Lung (tissue), 12 donors: ENCODE data around the gene DMXL2. TPM values are rescaled to one million over a fixed set of nuclear protein-coding genes. Genes with fewer than 3 reads are reported as not detected.
A peak's percentile ranks its signal among the peaks of the same experiment; 100 is the strongest.
"Not testable (repeated sequence)": the region's sequence is repeated elsewhere in the genome, so short reads cannot be mapped to it uniquely, and the experiment has no call there.

Source experiments
- ATAC-seq: fragments of 200-7000 bp; cut with Tn5 transposase; one replicate; pipeline ENCODE4 v1.9.1; 2020; ENCODE audit warnings: moderate number of reproducible peaks; ENCODE audit not compliant: insufficient read depth, low FRiP score
- DNase-seq, 3 donors: peaks; one replicate each; pipeline ENCODE4 v3.0.0-alpha.2; 2013 to 2017
- H3K27ac ChIP-seq, 2 donors: one replicate each; pipeline ENCODE4 v1.5.1; 2013; ENCODE audit warnings: mild to moderate bottlenecking in 2 of 2, moderate library complexity in 2 of 2, control low read depth in 1 of 2, inconsistent platforms in 1 of 2, low read depth in 1 of 2, low read length in 1 of 2
- H3K27me3 ChIP-seq, 3 donors: one replicate each; pipeline ENCODE4 v1.5.1; 2013; ENCODE audit warnings: low read length in 2 of 3; ENCODE audit not compliant: control insufficient read depth in 3 of 3, insufficient read depth in 3 of 3
- H3K36me3 ChIP-seq, 4 donors: one replicate each; pipeline ENCODE4 v1.5.1; 2013; ENCODE audit warnings: low read length in 4 of 4, mild to moderate bottlenecking in 1 of 4, moderate library complexity in 1 of 4; ENCODE audit not compliant: control insufficient read depth in 4 of 4, insufficient read depth in 4 of 4
- H3K4me1 ChIP-seq, 5 donors: one replicate each; pipeline ENCODE4 v1.5.1; 2013; ENCODE audit warnings: low read length in 5 of 5, mild to moderate bottlenecking in 2 of 5, moderate library complexity in 1 of 5; ENCODE audit not compliant: control insufficient read depth in 5 of 5, insufficient read depth in 5 of 5
- H3K4me3 ChIP-seq: one replicate; pipeline ENCODE4 v1.5.1; 2013; ENCODE audit warnings: mild to moderate bottlenecking, control low read depth, moderate library complexity
- H3K9ac ChIP-seq, 2 donors: one replicate each; pipeline ENCODE4 v1.5.1; 2013; ENCODE audit warnings: low read length in 2 of 2, control low read depth in 1 of 2; ENCODE audit not compliant: insufficient read depth in 1 of 2
- H3K9me3 ChIP-seq, 4 donors: one replicate each; pipeline ENCODE4 v1.5.1; 2013; ENCODE audit warnings: low read length in 3 of 4, mild to moderate bottlenecking in 1 of 4, moderate library complexity in 1 of 4; ENCODE audit not compliant: control insufficient read depth in 4 of 4, insufficient read depth in 3 of 4
- CTCF ChIP-seq: IDR thresholded peaks from 2 replicates; pipeline ENCODE4 v1.5.1; 2012; ENCODE audit warnings: mild to moderate bottlenecking; ENCODE audit errors: control extremely low read depth, extremely low read depth
- WGBS, 2 donors: extraction: QIAGEN DNeasy Blood & Tissue Kit; methylation state at CpG; one replicate each; pipeline ENCODE4 v1.1.7; 2013; 5-methylcytosine and 5-hydroxymethylcytosine counted together
- polyA plus RNA-seq, 2 donors: library from polyadenylated mRNA; stranded (reverse); fragments of 200-250 nt; gene quantifications; one replicate each; pipeline ENCODE4 v1.2.1, GENCODE V29; 2013
- total RNA-seq, 2 donors: library from RNA; depleted of rRNA in 1 of 2; stranded (reverse); fragments of >200 nt in 1 of 2; gene quantifications; one replicate each; pipeline ENCODE4 v1.2.1, GENCODE V29; 2014 to 2021
- donor health status: control.
- donor health status: control.
- donor health status: Bipolar disorder and iron deficiency.
- donor health status: healthy.
- donor health status: DM: yes; HTN: yes; CAD: no.

DMXL2 gene
- total and polyA plus RNA-seq, 4 donors = 40.9 to 105 (median 75.3) TPM

GRCh38 chr15:51438526-51438925 is 184.0 kb downstream of the DMXL2 start:
- H3K4me1 ChIP-seq = no peaks in the 10 kb centered on the region
- H3K4me3 ChIP-seq = no peak overlapping the region
- no peak overlapping the region for H3K27ac ChIP-seq
- ATAC-seq (no peak), DNase-seq (no peak)
- 93 to 94% methylated on average over 2 of the region's 2 CpGs for WGBS, 2 donors
- no peaks in the 10 kb centered on the region for H3K36me3 ChIP-seq
- TF ChIP-seq CTCF = no peak
- H3K9me3 ChIP-seq = peaks cover 0 to 2% (median 0%) of the 10 kb centered on the region in 4 donors
- H3K9ac ChIP-seq = no peak overlapping the region
- no peaks in the 10 kb centered on the region for H3K27me3 ChIP-seq

GRCh38 chr15:51425517-51426040 is 197.0 kb downstream of the DMXL2 start:
- Histone ChIP-seq H3K4me1 (no peaks in the 10 kb centered on the region), H3K27ac (no peak overlapping the region), H3K9me3 (no peaks in the 10 kb centered on the region), H3K36me3 (no peaks in the 10 kb centered on the region), H3K9ac (no peak overlapping the region), H3K4me3 (no peak overlapping the region), H3K27me3 (no peaks in the 10 kb centered on the region)
- DNase-seq (peak in 1 of 3 donors; percentile 6), ATAC-seq (no peak)
- TF ChIP-seq CTCF = no peak
- WGBS, 2 donors = 31 to 70% methylated on average over 1 of the region's 1 CpG

DNA sequence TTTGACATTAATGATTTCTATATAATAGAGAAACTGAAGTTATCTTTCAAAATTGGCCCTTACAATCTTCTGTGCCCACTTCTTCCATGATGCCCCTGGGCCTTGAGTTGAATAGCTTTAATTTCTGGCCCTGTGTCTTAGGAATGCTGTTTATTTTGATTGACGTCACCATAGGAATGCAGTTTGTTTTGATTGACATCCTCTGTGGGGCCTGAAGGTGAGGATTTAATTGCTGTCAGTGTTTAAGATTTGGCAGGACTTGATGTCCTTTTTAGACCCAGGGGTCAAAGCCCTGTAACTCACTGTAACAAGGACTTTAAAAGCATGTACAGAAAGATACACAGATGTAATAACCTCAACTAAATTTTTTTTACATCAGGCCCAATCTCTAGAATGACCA is 197.8 kb downstream of the DMXL2 start:
- ATAC-seq (no peak), DNase-seq (no peak)
- Histone ChIP-seq H3K4me3 (no peak overlapping the region), H3K9me3 (no peaks in the 10 kb centered on the region), H3K27me3 (no peaks in the 10 kb centered on the region), H3K27ac (no peak overlapping the region), H3K9ac (no peak overlapping the region), H3K4me1 (no peaks in the 10 kb centered on the region), H3K36me3 (no peaks in the 10 kb centered on the region)
- TF ChIP-seq CTCF = no peak
- 63 to 71% methylated on average over 1 of the region's 1 CpG for WGBS, 2 donors

DNA sequence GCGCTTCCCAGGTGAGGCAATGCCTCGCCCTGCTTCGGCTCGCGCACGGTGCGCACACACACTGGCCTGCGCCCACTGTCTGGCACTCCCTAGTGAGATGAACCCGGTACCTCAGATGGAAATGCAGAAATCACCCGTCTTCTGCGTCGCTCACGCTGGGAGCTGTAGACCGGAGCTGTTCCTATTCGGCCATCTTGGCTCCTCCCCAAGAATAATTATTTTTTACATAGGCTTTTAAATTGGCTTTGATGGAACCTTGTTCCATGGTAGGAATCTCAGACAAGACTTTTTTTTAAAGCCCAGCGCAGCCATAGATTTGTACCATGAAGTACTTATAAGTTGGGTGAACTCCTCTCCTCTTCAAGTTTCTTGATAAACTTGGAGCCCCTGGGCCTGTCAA is 199.5 kb downstream of the DMXL2 start:
- H3K36me3 ChIP-seq, H3K9me3 ChIP-seq, DNase-seq, H3K27ac ChIP-seq, H3K4me1 ChIP-seq, ATAC-seq, H3K4me3 ChIP-seq, H3K27me3 ChIP-seq, H3K9ac ChIP-seq: not testable (repeated sequence)
- 97% methylated on average over 5 to 7 of the region's 16 CpGs for WGBS, 2 donors
